Amniotic stem cell (primary cell): ENCODE results near the gene TFAP2E.

ENCODE experiments used
- DNase-seq: peaks from one replicate; lab custom pipeline; 2025; lab: John Stamatoyannopoulos, UW

TFAP2E gene

DNA sequence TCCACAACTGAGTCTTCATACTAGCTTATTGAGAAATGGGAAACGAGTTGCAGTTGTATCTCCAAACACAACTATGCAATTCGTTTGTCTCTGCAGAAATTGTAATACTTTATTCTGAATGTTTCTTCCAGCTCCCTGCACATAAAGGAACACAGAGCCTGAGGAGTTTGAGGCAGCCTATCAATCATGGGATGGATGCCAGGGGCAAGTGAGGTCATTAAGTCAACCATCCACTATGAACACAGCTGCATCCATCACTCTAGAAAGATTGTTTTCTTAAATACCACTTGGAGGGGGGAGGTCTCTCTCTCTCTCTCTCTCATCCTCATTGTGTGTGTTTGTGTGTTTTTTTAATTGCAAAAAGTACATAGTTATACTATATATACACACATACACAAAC, 71.1 kb downstream of the TFAP2E start:
- no peak for DNase-seq
